ENCODE results near the gene FGF14.

Gene FGF14

GRCh38 chr13:101706651-101707050 is 695.2 kb downstream of the FGF14 start:
- in situ Hi-C loops (cut with MboI; ENCODE audit: low sequenced_read_pairs), result no loop called here

- in situ Hi-C loops (cut with MboI; ENCODE audit: low sequenced_read_pairs), result no loop called here
Measured at GRCh38 chr13:101703838-101704237, 698.0 kb downstream of the FGF14 start.

DNA sequence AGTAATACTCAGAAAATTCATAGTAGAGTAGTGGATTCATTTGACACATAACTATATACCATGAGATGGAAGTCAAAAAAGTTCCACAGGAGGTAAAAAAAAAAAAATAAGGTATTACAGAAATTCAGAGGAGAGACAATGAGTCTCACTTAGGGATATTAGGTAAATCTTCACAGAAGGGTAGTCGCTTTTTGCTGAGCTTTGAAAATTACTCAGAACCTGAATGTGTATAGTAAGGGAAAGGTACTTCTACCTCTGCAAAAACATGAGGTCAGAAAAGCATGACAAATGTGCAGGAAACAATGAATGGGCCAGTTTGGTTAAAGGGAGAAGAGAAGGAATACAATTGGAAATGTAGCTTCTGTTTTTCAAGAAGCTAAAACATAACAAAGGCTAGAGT is 698.8 kb downstream of the FGF14 start:
- in situ Hi-C loops (cut with MboI; ENCODE audit: low sequenced_read_pairs), result no loop called here

DNA sequence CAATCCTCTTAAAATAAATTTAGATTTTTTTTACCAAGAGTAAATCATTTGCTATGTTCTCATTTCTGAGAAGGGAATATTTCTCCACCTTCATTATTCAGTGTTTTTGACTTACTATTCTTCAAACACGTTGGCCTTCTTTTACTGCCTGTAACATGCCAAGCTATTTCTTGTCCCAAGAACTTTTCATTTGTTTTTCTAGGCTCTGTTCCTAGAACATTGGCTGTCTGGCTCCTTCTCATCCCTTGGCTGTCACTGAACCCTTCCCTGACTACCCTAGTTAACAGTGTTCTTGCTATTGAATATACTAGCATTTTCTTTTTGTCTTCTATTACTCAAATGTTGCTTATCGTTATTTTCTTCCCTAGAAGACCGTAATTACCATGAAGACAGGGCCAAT is 701.2 kb downstream of the FGF14 start:
- in situ Hi-C loops (cut with MboI; ENCODE audit: low sequenced_read_pairs), result no loop called here

DNA sequence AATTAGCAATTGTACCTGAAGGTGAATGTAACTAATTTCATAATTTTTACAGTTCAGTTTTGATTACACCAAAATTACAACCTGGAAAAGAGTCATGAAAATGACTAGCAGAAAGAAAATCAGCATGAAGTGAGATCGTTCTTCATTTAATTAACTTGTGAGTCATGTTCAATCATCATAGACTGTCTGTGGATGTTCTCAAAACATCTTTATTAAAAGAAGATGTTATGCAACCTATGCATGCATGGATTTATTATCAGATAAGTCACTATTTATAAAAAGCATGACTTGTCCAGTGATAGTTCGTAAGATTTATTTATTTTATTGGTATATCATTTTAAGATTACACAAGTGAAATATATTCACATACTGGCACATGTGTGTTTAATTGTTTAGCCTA is 703.4 kb downstream of the FGF14 start:
- in situ Hi-C loops (cut with MboI; ENCODE audit: low sequenced_read_pairs), result no loop called here

DNA sequence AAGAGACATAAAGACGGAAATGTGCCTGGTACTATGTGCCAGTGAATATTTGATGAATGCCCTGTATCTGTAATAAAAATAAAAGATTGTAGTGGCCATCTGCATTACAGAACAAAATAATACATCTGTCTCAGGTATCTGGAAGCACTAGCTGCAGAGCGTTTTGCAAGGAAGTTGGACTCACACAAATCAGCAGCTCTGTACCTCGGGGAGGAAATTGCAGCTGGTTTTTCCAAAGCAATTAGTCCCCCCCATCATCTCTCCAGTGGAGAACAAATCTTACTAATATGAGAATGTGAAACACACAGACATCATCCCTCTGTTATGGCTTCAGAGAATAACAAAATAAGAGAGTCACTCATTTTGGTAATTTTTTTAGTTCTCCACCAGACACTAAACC is 704.1 kb downstream of the FGF14 start:
- in situ Hi-C loops (cut with MboI; ENCODE audit: low sequenced_read_pairs), result no loop called here

DNA sequence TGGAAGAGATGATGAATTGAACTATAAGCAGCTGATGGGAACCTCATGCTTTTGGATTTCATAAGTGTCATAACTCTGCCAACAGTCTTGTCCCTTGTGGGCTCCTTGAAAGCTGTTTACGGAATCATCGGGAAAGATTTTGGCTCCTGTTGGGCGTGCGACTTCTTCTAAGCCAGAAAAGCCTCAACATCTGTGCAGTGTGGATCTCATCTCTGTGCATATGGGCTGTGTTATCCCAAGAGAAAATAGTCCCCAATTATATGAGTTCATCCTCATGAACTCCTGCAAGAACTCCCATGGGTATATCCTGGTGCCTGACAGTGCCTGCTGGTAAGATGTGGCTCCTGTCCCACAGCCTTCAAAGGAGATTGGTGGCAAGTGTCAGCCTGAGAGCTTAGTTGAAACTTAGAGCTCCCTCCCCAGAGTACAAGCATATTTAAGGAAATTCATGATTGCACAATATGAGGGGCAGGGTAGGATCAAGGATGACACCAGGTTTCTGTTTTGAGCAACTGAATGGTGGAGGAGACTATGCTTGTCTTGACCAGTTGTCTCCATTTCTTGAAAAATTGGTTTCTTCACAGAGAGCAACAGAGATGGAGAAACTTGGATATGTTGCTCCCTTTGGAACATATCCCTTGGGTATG is 705.9 kb downstream of the FGF14 start:
- in situ Hi-C loops (cut with MboI; ENCODE audit: low sequenced_read_pairs), result no loop called here

DNA sequence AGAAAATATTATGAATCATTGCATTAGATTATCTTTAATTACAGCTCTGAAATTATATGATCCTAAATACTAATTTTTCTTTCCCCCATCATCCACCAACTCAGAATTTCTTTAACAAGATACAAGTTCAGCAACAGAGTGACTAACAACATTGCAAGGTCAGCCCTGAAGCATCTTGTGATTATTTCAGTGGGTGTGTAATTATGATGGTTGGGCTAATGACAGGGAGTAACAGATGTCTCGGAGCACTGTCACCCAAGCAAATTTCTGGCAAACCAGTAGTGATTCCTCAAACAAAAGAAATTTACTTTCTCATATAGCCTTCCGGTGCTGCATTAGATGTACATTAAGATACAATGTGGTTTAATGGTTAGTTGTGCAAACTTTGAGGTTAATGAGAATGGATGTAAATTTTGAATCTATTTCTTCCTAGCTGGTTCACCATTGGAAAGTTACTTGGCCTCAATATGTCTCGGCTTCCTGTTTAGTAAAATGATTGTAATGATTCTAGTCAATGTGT is 710.4 kb downstream of the FGF14 start:
- in situ Hi-C loops (cut with MboI; ENCODE audit: low sequenced_read_pairs), result no loop called here

GRCh38 chr13:101690871-101691270 is 711.0 kb downstream of the FGF14 start:
- in situ Hi-C loops (cut with MboI; ENCODE audit: low sequenced_read_pairs), result no loop called here

DNA sequence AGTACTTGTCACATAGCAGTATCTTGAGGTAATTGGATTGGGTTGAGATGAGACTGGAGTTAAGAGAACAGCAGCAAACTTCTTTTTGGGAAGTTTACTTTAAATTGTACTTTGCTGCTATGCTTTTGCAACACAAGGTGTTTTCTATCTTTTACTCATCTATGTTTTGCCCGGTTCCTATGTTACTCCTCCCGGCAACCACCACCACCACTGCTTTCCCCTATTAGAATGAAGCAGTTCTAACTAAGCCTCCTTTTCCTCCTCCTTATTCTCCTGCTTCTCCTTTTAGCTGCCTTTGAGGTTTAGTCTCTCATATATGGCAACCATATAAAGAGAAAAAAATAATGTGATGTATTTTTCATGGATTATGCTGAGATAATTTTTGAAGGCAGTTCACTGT is 715.8 kb downstream of the FGF14 start:
- in situ Hi-C loops (cut with MboI; ENCODE audit: low sequenced_read_pairs), result no loop called here

- in situ Hi-C loops (cut with MboI; ENCODE audit: low sequenced_read_pairs), result no loop called here
Measured at GRCh38 chr13:101681834-101682233, 720.0 kb downstream of the FGF14 start.

DNA sequence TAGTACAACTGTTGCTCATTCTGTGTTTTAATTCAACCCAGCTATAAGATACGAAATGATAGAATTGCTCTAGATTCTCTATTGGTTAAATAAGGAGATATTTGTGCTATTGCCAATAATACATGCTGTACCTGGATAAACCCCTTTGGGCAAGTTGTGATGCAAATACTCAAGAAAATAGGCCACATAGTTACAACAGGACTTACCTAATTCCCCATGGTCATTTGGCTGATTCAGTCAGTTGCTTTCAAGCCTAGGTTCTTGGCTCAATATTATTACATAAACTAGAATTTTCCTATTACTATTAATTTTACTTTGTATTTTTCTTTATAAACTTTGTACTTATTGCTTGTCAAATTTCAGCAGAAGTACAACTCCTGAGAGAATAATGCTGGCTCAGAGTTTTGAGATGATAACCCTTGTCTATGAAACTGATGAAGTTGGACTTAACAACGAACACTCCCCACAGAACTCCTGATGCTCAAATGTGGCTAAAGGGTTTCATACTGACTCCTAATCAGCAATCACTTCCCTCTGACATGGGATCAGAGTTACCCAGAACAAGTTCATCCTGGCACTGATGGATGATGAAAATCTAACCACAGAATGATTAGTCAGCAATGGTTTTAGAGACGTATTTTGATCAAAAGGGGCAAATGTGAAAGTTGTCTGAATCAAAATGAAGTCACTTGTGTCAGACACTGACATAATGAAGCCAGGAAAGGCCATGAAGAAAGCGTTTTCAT is 728.3 kb downstream of the FGF14 start:
- in situ Hi-C loops (cut with MboI; ENCODE audit: low sequenced_read_pairs), result no loop called here

- in situ Hi-C loops (cut with MboI; ENCODE audit: low sequenced_read_pairs), result no loop called here
Measured at GRCh38 chr13:101661839-101662238, 740.0 kb downstream of the FGF14 start.

Data from HL-60/S4 treated with retinoic acid at 250 ng/mL for 4 days and 3 days (cell line).